ENCODE data around the gene HRAS.

HRAS gene

GRCh38 chr11:553083-553987 is 18.0 kb upstream of the HRAS start:
- no peak for DNase-seq (ENCODE audit: low spot score)

GRCh38 chr11:551596-551995 is 16.2 kb upstream of the HRAS start:
- DNase-seq (ENCODE audit: low spot score): no peak

- no peak for DNase-seq (ENCODE audit: low spot score)
These were observed 15.8 kb upstream of the HRAS start for GRCh38 chr11:551131-551530.

GRCh38 chr11:550746-551085 is 15.3 kb upstream of the HRAS start:
- DNase-seq (ENCODE audit: low spot score): no peak

- no peak for DNase-seq (ENCODE audit: low spot score)
These were observed 14.8 kb upstream of the HRAS start for GRCh38 chr11:550021-550745.

- DNase-seq (ENCODE audit: low spot score): no peak
These were observed 13.6 kb upstream of the HRAS start for GRCh38 chr11:548700-549603.

- no peak for DNase-seq (ENCODE audit: low spot score)
These were observed 9.8 kb upstream of the HRAS start for GRCh38 chr11:545171-545570.

GRCh38 chr11:544817-545166 is 9.4 kb upstream of the HRAS start:
- no peak for DNase-seq (ENCODE audit: low spot score)

- DNase-seq (ENCODE audit: low spot score): no peak
These were observed 6.1 kb upstream of the HRAS start for GRCh38 chr11:541433-541885.

- DNase-seq (ENCODE audit: low spot score): no peak
These were observed 5.4 kb upstream of the HRAS start for GRCh38 chr11:540583-541432.

- DNase-seq (ENCODE audit: low spot score): no peak
These were observed 4.7 kb upstream of the HRAS start for GRCh38 chr11:539971-540481.

- DNase-seq (ENCODE audit: low spot score): no peak
These were observed 3.2 kb upstream of the HRAS start for GRCh38 chr11:538431-539051.

GRCh38 chr11:537622-538430 is 2.5 kb upstream of the HRAS start:
- no peak for DNase-seq (ENCODE audit: low spot score)

- peak; percentile 90 for DNase-seq (ENCODE audit: low spot score)
These were observed 1.7 kb upstream of the HRAS start, which contains the start of gene LRRC56 for GRCh38 chr11:536841-537621. Gene LRRC56, plus strand, starts transcription at chr11:537527. Its CDS starts 3,158 bp downstream, at chr11:540685.

GRCh38 chr11:535210-535518 is 212 bp downstream of the HRAS start:
- DNase-seq (ENCODE audit: low spot score): no peak

- peak; percentile 35 for DNase-seq (ENCODE audit: low spot score)
These were observed 773 bp downstream of the HRAS start for GRCh38 chr11:534396-535209.

- DNase-seq (ENCODE audit: low spot score): no peak
These were observed 1.6 kb downstream of the HRAS start for GRCh38 chr11:533586-534395.
